Measurements from ENCODE around the gene HIVEP3. TPM values are rescaled to one million over a fixed set of nuclear protein-coding genes. Genes with fewer than 3 reads are reported as not detected.
A peak's percentile ranks its signal among the peaks of the same experiment; 100 is the strongest.

The HIVEP3 gene
- total RNA-seq, 4 donors from 2014 or later = 5.3 to 17.3 (median 9.1) TPM

DNA sequence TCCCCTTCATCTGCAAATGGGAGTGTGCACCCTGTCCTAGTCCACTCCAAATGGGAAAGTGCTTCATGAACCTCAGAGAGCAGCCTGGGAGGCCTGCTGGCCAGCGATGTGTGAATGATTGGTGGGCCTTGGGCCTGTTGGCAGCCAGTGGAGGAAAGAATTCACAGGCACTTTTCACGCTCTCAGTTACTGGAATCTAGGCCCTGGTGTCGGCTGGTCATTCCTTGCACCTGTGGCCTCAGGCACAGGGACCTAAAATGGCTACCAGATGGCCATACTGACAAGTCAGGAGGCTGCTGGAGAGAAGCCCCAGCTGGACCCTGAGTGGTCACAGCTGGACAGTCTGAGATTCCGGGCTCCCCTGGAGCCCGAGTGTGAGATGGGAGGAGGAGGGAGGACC, 415.8 kb downstream of the HIVEP3 start:
- WGBS, 2 donors = 84 to 92% methylated on average over 5 of the region's 5 CpGs
- intact Hi-C loops (cut with DNase I; ENCODE audit: low total_unique reads) = no loop called here
- no peak overlapping the region for H3K4me3 ChIP-seq (ENCODE audit: low read depth, poor library complexity, severe bottlenecking)
- no peak for DNase-seq (ENCODE audit: low spot score in 2 of 2)
- TF ChIP-seq, protein P1, sequence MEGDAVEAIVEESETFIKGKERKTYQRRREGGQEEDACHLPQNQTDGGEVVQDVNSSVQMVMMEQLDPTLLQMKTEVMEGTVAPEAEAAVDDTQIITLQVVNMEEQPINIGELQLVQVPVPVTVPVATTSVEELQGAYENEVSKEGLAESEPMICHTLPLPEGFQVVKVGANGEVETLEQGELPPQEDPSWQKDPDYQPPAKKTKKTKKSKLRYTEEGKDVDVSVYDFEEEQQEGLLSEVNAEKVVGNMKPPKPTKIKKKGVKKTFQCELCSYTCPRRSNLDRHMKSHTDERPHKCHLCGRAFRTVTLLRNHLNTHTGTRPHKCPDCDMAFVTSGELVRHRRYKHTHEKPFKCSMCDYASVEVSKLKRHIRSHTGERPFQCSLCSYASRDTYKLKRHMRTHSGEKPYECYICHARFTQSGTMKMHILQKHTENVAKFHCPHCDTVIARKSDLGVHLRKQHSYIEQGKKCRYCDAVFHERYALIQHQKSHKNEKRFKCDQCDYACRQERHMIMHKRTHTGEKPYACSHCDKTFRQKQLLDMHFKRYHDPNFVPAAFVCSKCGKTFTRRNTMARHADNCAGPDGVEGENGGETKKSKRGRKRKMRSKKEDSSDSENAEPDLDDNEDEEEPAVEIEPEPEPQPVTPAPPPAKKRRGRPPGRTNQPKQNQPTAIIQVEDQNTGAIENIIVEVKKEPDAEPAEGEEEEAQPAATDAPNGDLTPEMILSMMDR (IDR thresholded peaks at IDR 0.05) = no peak
- no peak for TF ChIP-seq POLR2A (IDR thresholded peaks at IDR 0.05)

DNA sequence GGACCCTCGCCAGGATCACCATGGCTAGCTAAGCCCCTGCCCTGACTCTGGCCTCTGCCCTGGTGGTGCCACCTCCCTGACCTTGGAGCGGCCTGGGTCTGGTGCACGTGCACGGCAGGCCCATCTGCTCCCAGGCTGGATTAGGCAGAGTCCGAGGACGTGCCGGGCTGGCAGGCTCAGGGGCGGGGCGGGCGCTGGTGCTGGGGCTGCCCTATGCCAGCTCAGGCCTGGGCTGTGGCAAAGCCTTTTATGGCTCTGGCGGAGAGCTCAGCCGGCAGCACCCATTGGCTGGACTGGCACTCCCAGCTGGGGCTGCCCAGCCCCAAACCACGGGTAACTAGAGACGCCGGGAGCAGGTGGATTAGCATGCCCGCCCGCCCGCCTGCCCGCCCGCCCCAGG, 417.1 kb downstream of the HIVEP3 start:
- TF ChIP-seq, protein P1 (IDR thresholded peaks at IDR 0.05) = no peak
- no peak for TF ChIP-seq POLR2A (IDR thresholded peaks at IDR 0.05)
- WGBS, 2 donors = 51 to 58% methylated on average over 14 to 20 of the region's 20 CpGs
- DNase-seq (ENCODE audit: low spot score in 2 of 2) = peak in 1 of 2 donors; percentile 57
- intact Hi-C loops (cut with DNase I; ENCODE audit: low total_unique reads) = no loop called here
- H3K4me3 ChIP-seq (ENCODE audit: low read depth, poor library complexity, severe bottlenecking) = no peak overlapping the region

DNA sequence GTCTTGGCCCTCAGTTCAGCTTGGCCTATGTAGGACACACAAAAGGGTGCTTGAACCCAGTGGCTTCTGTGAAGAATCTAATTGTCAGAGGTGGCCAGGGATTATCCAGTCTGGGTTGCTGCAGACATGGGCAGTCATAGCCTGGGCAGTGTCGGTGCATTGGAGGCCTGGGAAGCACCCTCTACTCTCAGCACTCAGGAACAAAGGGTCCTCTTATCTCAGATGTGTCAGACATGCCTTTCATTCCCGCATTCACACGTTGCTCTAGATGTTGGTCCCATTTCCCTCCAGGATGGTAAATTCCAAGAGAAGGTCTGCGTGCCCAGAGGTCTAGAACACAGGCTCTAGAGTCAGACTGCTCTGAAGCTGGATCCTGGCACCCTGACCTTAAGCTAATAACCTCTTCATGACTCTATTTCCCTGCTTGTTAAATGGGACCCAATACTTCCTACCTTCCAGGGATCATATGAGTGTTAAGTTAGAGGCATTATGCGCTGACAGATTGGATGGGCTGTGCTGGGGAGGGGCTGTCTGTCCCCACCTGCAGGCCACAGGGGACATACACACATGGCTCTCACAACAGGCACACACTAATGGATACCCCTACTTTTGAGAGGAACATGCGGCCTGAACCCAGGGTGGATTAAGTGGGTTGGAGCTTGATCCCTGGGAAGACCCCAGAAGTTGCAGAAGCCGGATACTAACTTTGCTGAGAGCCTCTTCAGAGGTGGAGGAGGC, 417.8 kb downstream of the HIVEP3 start:
- WGBS, 2 donors = 72 to 75% methylated on average over 7 of the region's 7 CpGs

DNA sequence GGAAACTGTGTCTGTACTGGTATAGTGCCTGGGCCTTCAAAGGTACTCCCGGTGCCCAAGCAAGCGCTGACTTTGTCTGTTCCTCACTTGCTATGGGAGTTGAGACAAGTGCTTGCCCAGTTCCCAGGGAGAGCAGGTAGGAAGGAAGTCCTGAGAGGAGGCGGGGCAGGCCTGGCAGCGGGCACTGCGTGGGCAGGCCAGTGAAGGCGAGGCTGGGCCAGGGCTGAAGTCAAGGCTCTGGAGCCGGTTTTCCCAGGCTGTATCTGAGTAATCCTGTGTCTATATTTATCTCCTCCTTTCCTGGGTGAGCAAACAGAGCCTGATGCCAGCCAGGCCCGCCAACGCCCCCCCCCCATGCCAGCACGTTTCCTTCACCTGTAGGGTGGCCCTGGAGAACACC, 418.3 kb downstream of the HIVEP3 start:
- H3K4me3 ChIP-seq (ENCODE audit: low read depth, poor library complexity, severe bottlenecking) = no peak overlapping the region
- DNase-seq (ENCODE audit: low spot score in 2 of 2) = peak; percentile 73 to 93
- intact Hi-C loops (cut with DNase I; ENCODE audit: low total_unique reads) = no loop called here
- WGBS, 2 donors = 49 to 58% methylated on average over 10 of the region's 10 CpGs
- TF ChIP-seq POLR2A (IDR thresholded peaks at IDR 0.05) = no peak
- TF ChIP-seq, protein P1 (IDR thresholded peaks at IDR 0.05) = no peak

More for the DNA sequence above, 417.8 kb downstream of the HIVEP3 start:
- intact Hi-C loops (cut with DNase I; ENCODE audit: low total_unique reads) = no loop called here
- DNase-seq (ENCODE audit: low spot score in 2 of 2) = no peak
- TF ChIP-seq, protein P1 (IDR thresholded peaks at IDR 0.05) = no peak
- TF ChIP-seq POLR2A (IDR thresholded peaks at IDR 0.05) = no peak
- H3K4me3 ChIP-seq (ENCODE audit: low read depth, poor library complexity, severe bottlenecking) = no peak overlapping the region

DNA sequence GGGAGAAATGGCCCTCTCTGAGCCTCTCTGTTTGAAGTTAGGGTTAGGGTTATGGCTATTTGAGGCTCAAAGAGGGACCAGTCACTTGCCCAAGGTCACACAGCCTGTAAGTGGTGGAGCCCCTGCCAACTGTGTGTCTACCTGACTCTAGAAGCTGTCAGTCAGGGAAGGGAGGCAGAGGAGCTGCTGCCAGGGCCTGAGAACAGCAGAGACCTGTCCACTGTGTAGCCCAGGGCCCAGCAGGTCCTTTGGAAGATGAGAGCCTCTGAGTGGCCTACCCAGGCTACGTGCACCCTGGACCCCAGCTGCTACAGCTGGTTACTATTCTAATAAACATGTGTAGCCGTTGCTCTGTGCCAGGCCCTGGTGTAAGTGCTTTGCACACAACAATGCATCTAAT, 419.1 kb downstream of the HIVEP3 start:
- no peak for DNase-seq (ENCODE audit: low spot score in 2 of 2)
- no peak for TF ChIP-seq POLR2A (IDR thresholded peaks at IDR 0.05)
- TF ChIP-seq, protein P1 (IDR thresholded peaks at IDR 0.05) = no peak
- H3K4me3 ChIP-seq (ENCODE audit: low read depth, poor library complexity, severe bottlenecking) = no peak overlapping the region
- 54 to 56% methylated on average over 2 of the region's 2 CpGs for WGBS, 2 donors
- intact Hi-C loops (cut with DNase I; ENCODE audit: low total_unique reads) = no loop called here

DNA sequence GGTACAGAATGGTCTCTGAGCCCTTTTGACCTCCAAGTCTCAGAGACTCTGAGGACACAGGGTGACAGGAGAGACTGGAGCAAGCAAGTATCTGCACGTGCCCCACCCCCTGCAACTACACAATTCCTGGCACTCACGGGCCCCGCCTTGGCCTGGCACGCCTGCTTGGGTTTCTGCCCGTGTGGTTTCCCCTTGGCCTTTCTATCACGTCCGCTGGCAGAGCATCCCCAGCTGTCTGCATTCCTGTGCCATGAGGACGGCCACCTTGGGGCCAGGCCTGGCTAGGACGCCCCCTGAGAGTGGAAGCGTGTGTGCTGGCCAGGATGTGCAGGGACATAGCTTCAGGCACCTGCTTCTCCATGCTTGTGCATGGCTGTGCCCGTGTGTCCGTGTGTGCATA, 419.9 kb downstream of the HIVEP3 start:
- intact Hi-C loops (cut with DNase I; ENCODE audit: low total_unique reads) = no loop called here
- H3K4me3 ChIP-seq (ENCODE audit: low read depth, poor library complexity, severe bottlenecking) = no peak overlapping the region
- WGBS, 2 donors = 29 to 33% methylated on average over 11 to 12 of the region's 12 CpGs
- no peak for TF ChIP-seq POLR2A (IDR thresholded peaks at IDR 0.05)
- TF ChIP-seq, protein P1 (IDR thresholded peaks at IDR 0.05) = no peak
- DNase-seq (ENCODE audit: low spot score in 2 of 2) = peak; percentile 80 to 95

Data from lower leg skin (tissue), 4 donors.